Heart left ventricle (tissue), 16 donors: ENCODE data around the gene ZNF524. TPM values are rescaled to one million over a fixed set of nuclear protein-coding genes. Genes with fewer than 3 reads are reported as not detected.

ENCODE experiments used
- ATAC-seq, 4 donors: fragments of 200-7000 bp; cut with Tn5 transposase; one replicate each; pipeline ENCODE4 v1.9.1; 2020 to 2022; ENCODE audit warnings: moderate library complexity in 4 of 4, mild to moderate bottlenecking in 3 of 4, moderate number of reproducible peaks in 1 of 4
- DNase-seq, 5 donors: peaks; one replicate each; pipeline ENCODE4 v3.0.0-alpha.2; 2020
- H3K27ac ChIP-seq, 12 donors: fragments of 200-600 bp; sonication (generic) in 4 of 12; one replicate each; pipeline versions ENCODE4 v1.5.0 to v1.8.0; 2016 to 2022; ENCODE audit warnings: mild to moderate bottlenecking in 2 of 12
- H3K27me3 ChIP-seq, 9 donors: fragments of 200-600 bp; sonication (generic) in 2 of 9; one replicate each; pipeline versions ENCODE4 v1.5.1 to v1.8.0; 2016 to 2022; ENCODE audit warnings: mild to moderate bottlenecking in 3 of 9
- H3K36me3 ChIP-seq, 9 donors: fragments of 200-600 bp; sonication (generic) in 2 of 9; one replicate each; pipeline versions ENCODE4 v1.5.0 to v1.8.0; 2018 to 2022; ENCODE audit warnings: mild to moderate bottlenecking in 2 of 9
- H3K4me1 ChIP-seq, 12 donors: fragments of 200-600 bp; sonication (generic) in 4 of 12; one replicate each; pipeline versions ENCODE4 v1.5.0 to v1.8.0; 2016 to 2022; ENCODE audit warnings: mild to moderate bottlenecking in 3 of 12
- H3K4me3 ChIP-seq, 12 donors: fragments of 200-600 bp; sonication (generic) in 4 of 12; one replicate each; pipeline versions ENCODE4 v1.5.0 to v1.8.0; 2017 to 2022; ENCODE audit warnings: mild to moderate bottlenecking in 9 of 12, moderate library complexity in 4 of 12
- H3K9me3 ChIP-seq, 12 donors: fragments of 200-600 bp; sonication (generic) in 4 of 12; one replicate each; pipeline versions ENCODE4 v1.5.0 to v1.8.0; 2016 to 2022; ENCODE audit warnings: mild to moderate bottlenecking in 1 of 12
- POLR2A ChIP-seq, 2 donors: fragments of 450-650 bp; IDR thresholded peaks; one replicate each; pipeline ENCODE4 v1.6.1; 2017; ENCODE audit warnings: antibody characterized with exemption in 2 of 2, mild to moderate bottlenecking in 2 of 2, moderate library complexity in 2 of 2
- WGBS, 4 donors: extraction: QIAGEN DNeasy Blood & Tissue Kit in 2 of 4; methylation state at CpG; one replicate each; pipeline versions ENCODE4 v1.1.5 to v1.1.7; 2013 to 2018; 5-methylcytosine and 5-hydroxymethylcytosine counted together
- intact Hi-C, 10 donors: fragments of 100-400 bp; cut with DNase I; formaldehyde crosslinking; loops; one replicate each; pipeline versions ENCODE4 v1.11.1 to v1.14.2; 2022
- polyA plus RNA-seq, 2 donors: library from polyadenylated mRNA; stranded (reverse); fragments of 200-250 nt; gene quantifications; one replicate each; pipeline ENCODE4 v1.2.3, GENCODE V29; 2013
- total RNA-seq, 9 donors: library from RNA; depleted of rRNA in 2 of 9; stranded (reverse); fragments of >200 nt in 2 of 9; fragmentation: NEBNext Ultra II Directional in 3 of 9; extraction: Animal tissue kit (Norgen Biotek cat#: 25700) in 3 of 9; gene quantifications; one replicate each; pipeline versions ENCODE4 v1.1.0 to v1.2.4, GENCODE V29; 2016 to 2023
- TF ChIP-seq, protein P1 (sequence below), 12 donors: fragments of 200-600 bp; sonication (generic) in 4 of 12; IDR thresholded peaks; one replicate each; pipeline versions ENCODE4 v1.5.0 to v1.8.0; 2018 to 2022; ENCODE audit warnings: antibody characterized with exemption in 12 of 12, mild to moderate bottlenecking in 5 of 12
- donor health status: ischemic (EF 13 %, LVEDD 7.1; RV severe dilation, severe dysfunction).
- donor health status: healthy with polysubstance abuse.
- donor health status: DM: no; HTN: yes; CAD: no.
- donor health status: DM: no; HTN: no; CAD: no.
- donor health status: ischemic (EF 25% LVEDD 6.9; RV normal size, moderate dysfunction).
- donor health status: ischemic (EF 25% LVEDD 5.7; RV mildly dilated, moderate dysfunction).
- donor health status: healthy.
- donor health status: DM: yes; HTN: yes; CAD: no.
- donor health status: ischemic (EF 35%, LVEDD 5.7; RV mildly dilated, moderate dysfunction).
- donor health status: nonischemic (EF 11% LVEDD 7.7; RV severe dilation, severe dysfunction).
- donor health status: DM: yes; HTN: yes; CAD: no.
- donor health status: PGD.
- donor health status: ischemic (EF 29% LVEDD 5.4; RV normal size, mild dysfunction).
- donor health status: nonischemic (EF 23%, LVEDD 6.1; RV moderate dilation, normal function).

Gene ZNF524
- total and polyA plus RNA-seq, 11 donors, result 11.0 to 34.7 (median 16.7) TPM

DNA sequence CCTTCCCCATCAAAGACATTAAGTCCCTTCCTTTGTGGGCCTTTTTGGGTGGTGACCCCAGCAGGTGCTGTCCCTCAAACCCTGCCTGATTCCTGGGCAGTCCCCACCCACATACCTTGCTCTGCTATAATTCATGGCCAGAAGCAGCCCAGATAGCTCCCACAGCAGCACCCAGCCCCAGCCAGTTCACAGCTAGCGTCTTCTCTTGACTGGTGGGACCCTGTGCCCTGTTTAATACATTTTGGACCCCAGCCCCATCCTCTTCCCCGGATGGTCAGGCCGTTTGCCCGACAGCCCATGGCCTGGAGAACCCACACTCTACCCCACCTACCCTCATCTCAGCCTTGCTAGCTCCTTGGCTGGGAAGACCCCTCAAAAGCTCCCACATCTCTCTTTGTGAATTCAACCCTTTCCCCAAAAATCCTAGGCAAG, 50.1 kb downstream of the ZNF524 start:
- Histone ChIP-seq H3K27ac (no peak overlapping the region), H3K4me3 (no peak overlapping the region), H3K4me1 (peaks cover 4 to 33% (median 22%) of the 10 kb centered on the region in 12 donors), H3K27me3 (no peaks in the 10 kb centered on the region), H3K36me3 (peaks cover 0 to 12% (median 7%) of the 10 kb centered on the region in 9 donors), H3K9me3 (no peaks in the 10 kb centered on the region)
- no peak for TF ChIP-seq POLR2A (IDR thresholded peaks at IDR 0.05)
- TF ChIP-seq, protein P1, sequence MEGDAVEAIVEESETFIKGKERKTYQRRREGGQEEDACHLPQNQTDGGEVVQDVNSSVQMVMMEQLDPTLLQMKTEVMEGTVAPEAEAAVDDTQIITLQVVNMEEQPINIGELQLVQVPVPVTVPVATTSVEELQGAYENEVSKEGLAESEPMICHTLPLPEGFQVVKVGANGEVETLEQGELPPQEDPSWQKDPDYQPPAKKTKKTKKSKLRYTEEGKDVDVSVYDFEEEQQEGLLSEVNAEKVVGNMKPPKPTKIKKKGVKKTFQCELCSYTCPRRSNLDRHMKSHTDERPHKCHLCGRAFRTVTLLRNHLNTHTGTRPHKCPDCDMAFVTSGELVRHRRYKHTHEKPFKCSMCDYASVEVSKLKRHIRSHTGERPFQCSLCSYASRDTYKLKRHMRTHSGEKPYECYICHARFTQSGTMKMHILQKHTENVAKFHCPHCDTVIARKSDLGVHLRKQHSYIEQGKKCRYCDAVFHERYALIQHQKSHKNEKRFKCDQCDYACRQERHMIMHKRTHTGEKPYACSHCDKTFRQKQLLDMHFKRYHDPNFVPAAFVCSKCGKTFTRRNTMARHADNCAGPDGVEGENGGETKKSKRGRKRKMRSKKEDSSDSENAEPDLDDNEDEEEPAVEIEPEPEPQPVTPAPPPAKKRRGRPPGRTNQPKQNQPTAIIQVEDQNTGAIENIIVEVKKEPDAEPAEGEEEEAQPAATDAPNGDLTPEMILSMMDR (IDR thresholded peaks at IDR 0.05), result no peak
- no peak for ATAC-seq
- no peak for DNase-seq
- 86 to 94% (median 93%) methylated on average over 4 of the region's 4 CpGs for WGBS, 4 donors
- intact Hi-C loops, result no loop called here

DNA sequence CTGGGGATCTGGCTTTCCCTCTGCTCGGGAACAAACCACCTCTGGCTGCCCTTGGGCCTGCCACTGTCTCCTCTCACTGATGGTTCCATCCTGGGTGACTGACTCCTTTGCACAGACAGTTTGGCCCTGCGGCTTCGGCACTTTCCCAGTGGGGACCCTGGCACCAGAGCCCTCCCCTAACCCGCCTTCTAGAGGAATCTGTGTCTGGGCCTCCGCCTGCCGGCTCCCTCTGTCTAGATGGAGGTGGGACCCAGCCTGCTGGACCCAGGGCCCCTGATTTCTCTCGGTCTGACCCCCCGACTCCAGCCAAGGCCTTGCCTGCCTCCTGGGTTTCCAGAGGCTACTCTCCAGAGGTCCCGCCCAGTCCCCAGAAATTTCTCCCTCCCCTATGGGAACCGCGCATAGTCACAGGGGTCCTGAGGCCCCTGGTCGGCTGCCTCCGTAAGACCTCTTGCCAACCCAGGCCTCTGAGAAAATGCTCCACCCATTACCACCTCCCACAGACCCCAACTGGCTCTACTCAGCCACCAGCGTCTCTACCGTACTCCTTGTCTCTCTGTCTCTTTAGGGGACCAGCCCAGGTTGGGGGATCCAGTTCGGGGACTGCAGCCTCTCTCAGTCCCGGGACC, 50.6 kb downstream of the ZNF524 start:
- DNase-seq, result no peak
- 90 to 93% (median 91%) methylated on average over 15 to 17 of the region's 17 CpGs for WGBS, 4 donors
- TF ChIP-seq, protein P1 (IDR thresholded peaks at IDR 0.05), result no peak
- TF ChIP-seq POLR2A (IDR thresholded peaks at IDR 0.05), result no peak

DNA sequence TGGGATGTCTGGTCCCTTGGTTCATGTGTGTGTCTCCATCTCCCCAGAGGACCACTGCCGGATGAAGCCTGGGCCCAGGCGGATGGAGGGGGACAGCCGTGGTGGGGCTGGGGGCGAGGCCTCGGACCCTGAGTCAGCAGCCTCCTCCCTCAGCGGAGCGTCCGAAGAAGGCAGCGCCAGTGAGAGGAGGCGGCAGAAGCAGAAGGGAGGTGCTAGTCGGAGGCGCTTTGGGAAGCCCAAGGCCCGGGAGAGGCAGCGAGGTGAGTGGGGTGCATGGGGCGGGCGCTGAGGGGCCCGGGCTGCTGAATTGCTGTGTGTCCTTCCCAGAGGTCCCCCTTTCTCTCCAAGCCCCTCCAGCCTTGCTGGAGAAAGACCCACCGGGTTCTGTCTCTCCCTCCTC, 51.1 kb downstream of the ZNF524 start:
- Histone ChIP-seq H3K27ac (no peak overlapping the region), H3K36me3 (peaks cover 0 to 4% (median 0%) of the 10 kb centered on the region in 9 donors), H3K4me1 (peaks cover 4 to 38% (median 31%) of the 10 kb centered on the region in 12 donors), H3K9me3 (no peaks in the 10 kb centered on the region), H3K27me3 (no peaks in the 10 kb centered on the region), H3K4me3 (no peak overlapping the region)
- no peak for TF ChIP-seq POLR2A (IDR thresholded peaks at IDR 0.05)
- TF ChIP-seq, protein P1 (IDR thresholded peaks at IDR 0.05), result no peak
- intact Hi-C loops, result no loop called here
- 84 to 92% (median 88%) methylated on average over 18 of the region's 18 CpGs for WGBS, 4 donors
- ATAC-seq (no peak), DNase-seq (peak in 1 of 5 donors; percentile 60)

More for the DNA sequence above, 50.6 kb downstream of the ZNF524 start:
- Histone ChIP-seq H3K36me3 (peaks cover 0 to 6% (median 2%) of the 10 kb centered on the region in 9 donors), H3K27ac (no peak overlapping the region), H3K9me3 (no peaks in the 10 kb centered on the region), H3K4me1 (peaks cover 4 to 33% (median 26%) of the 10 kb centered on the region in 12 donors), H3K27me3 (no peaks in the 10 kb centered on the region), H3K4me3 (no peak overlapping the region)
- intact Hi-C loops, result no loop called here
- no peak for ATAC-seq

DNA sequence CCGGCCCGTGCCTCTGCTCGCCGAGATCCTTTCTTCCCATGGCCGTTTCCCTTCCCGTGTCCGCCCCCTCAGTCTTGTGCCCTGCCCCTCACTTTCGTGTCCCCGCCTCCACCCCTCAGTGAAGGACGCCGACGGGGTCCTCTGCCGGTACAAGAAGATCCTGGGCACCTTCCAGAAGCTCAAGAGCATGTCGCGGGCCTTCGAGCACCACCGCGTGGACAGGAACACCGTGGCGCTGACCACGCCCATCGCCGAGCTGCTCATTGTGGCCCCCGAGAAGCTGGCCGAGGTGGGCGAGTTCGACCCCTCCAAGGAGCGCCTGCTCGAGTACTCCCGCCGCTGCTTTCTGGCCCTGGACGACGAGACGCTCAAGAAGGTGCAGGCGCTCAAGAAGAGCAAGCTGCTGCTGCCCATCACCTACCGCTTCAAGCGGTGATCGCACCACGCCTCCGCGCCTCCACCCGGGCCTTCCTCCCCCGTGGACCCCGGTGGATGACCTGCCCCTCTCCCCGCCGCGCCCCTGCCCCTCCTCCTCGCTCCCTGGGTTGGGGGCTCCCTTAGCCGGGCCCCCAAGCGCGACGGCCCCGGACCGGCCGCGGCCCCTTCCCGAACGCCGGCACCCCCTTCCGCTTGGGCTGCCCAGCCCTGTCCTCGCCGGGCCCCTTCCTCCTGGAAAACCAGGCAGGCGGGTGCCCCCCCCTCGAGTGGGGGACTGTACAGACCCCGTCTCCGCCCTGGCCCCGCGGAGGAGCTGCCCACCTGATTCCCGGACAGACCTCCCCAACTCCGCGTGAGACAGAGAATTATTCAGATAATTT, 52.4 kb downstream of the ZNF524 start:
- Histone ChIP-seq H3K27ac (peak overlapping the region in 3 of 12 donors; percentile 99 to 100 (median 100)), H3K4me3 (no peak overlapping the region), H3K9me3 (no peaks in the 10 kb centered on the region), H3K4me1 (peaks cover 10 to 43% (median 37%) of the 10 kb centered on the region in 12 donors), H3K27me3 (no peaks in the 10 kb centered on the region), H3K36me3 (peaks cover 0 to 11% (median 0%) of the 10 kb centered on the region in 9 donors)
- TF ChIP-seq, protein P1 (IDR thresholded peaks at IDR 0.05), result no peak
- no peak for TF ChIP-seq POLR2A (IDR thresholded peaks at IDR 0.05)
- ATAC-seq, result no peak
- peak in 2 of 5 donors; percentile 57 to 72 for DNase-seq
- WGBS, 4 donors, result 74 to 81% (median 78%) methylated on average over 65 to 71 of the region's 71 CpGs
- intact Hi-C loops, result loop anchor here in 2 of 10 donors (2.0 kb wide), 1 partner anchor 18 kb away; no protein-coding TSS in a partner anchor
